ENCODE results near the gene MFAP2. TPM values are rescaled to one million over a fixed set of nuclear protein-coding genes. Genes with fewer than 3 reads are reported as not detected.

MFAP2 gene
- total RNA-seq, 1 experiment from 2014 or later: 141 TPM

- TF ChIP-seq HMGXB4 (CRISPR knock-in tag; IDR thresholded peaks at IDR 0.05) (no peak), GTF2I (CRISPR knock-in tag; conservative IDR thresholded peaks at IDR 0.05) (peak; percentile 95)
These were observed at the start of gene MFAP2 (continued) for GRCh38 chr1:16980473-16981268.

- H3K4me1 Mint-ChIP-seq: no peaks in the 10 kb centered on the region
- H3K9me3 Mint-ChIP-seq: no peaks in the 10 kb centered on the region
- no peak overlapping the region; the same call in 1 of the 2 replicates for H3K27ac Mint-ChIP-seq
- ChIA-PET CTCF (no interaction called here), POLR2A (no interaction called here)
- TF ChIP-seq TCF7 (CRISPR knock-in tag; IDR thresholded peaks at IDR 0.05; ENCODE audit: low read depth) (no peak), E2F5 (CRISPR knock-in tag; IDR thresholded peaks at IDR 0.05) (no peak), CREM (CRISPR knock-in tag; IDR thresholded peaks at IDR 0.05) (no peak), JAZF1 (CRISPR knock-in tag; IDR thresholded peaks at IDR 0.05) (no peak), ATF2 (CRISPR knock-in tag; IDR thresholded peaks at IDR 0.05; ENCODE audit: borderline replicate concordance, low read depth) (no peak), ZNF263 (CRISPR knock-in tag; IDR thresholded peaks at IDR 0.05; ENCODE audit: low read depth) (no peak), SP1 (CRISPR knock-in tag; conservative IDR thresholded peaks at IDR 0.05) (no peak), CDX4 (CRISPR knock-in tag; IDR thresholded peaks at IDR 0.05; ENCODE audit: borderline replicate concordance) (no peak), FOXP4 (CRISPR knock-in tag; IDR thresholded peaks at IDR 0.05) (no peak), FOXP1 (CRISPR knock-in tag; IDR thresholded peaks at IDR 0.05; ENCODE audit: borderline replicate concordance) (no peak), GRHL2 (CRISPR knock-in tag; IDR thresholded peaks at IDR 0.05; ENCODE audit: insufficient replicate concordance, severe bottlenecking) (no peak), ETV6 (CRISPR knock-in tag; IDR thresholded peaks at IDR 0.05) (no peak)
- ATAC-seq: no peak
- H3K4me3 Mint-ChIP-seq: no peak overlapping the region
- H3K27me3 Mint-ChIP-seq (ENCODE audit: low read depth): no peaks in the 10 kb centered on the region
- no peak for DNase-seq (ENCODE audit: low spot score)
- peaks cover 37% of the 10 kb centered on the region for H3K36me3 Mint-ChIP-seq
These were observed 49.8 kb upstream of the MFAP2 start for GRCh38 chr1:17030206-17030605.

GRCh38 chr1:17028662-17029188, 48.3 kb upstream of the MFAP2 start:
- H3K9me3 Mint-ChIP-seq: no peaks in the 10 kb centered on the region
- POLR2A ChIA-PET: interaction anchor here (0.8 kb wide), 1 partner anchor 17 kb away, joined by 3 read pairs; the partner anchor contains the start of gene ATP13A2
- CTCF ChIA-PET: interaction anchor here (0.6 to 1.1 kb wide), 3 partner anchors 42 to 342 kb away, joined by 3 read pairs; no protein-coding TSS in a partner anchor
- TF ChIP-seq AR (CRISPR knock-in tag; IDR thresholded peaks at IDR 0.05) (no peak), ARID4B (CRISPR knock-in tag; IDR thresholded peaks at IDR 0.05; ENCODE audit: borderline replicate concordance) (no peak)

More at GRCh38 chr1:17028662-17029188, 48.3 kb upstream of the MFAP2 start:
- Mint-ChIP-seq H3K4me3 (no peak overlapping the region), H3K27ac (no peak overlapping the region), H3K36me3 (peaks cover 48% of the 10 kb centered on the region), H3K4me1 (no peaks in the 10 kb centered on the region), H3K27me3 (ENCODE audit: low read depth) (no peaks in the 10 kb centered on the region)
- no peak for DNase-seq (ENCODE audit: low spot score)
- ATAC-seq: no peak
